Astrocyte (in vitro differentiated cells and primary cell): Measurements from ENCODE around the gene KRTAP9-2. TPM values are rescaled to one million over a fixed set of nuclear protein-coding genes. Genes with fewer than 3 reads are reported as not detected.
"Not testable (repeated sequence)": the region's sequence is repeated elsewhere in the genome, so short reads cannot be mapped to it uniquely, and the experiment has no call there.

Source experiments
- DNase-seq: peaks from one replicate; pipeline ENCODE4 v3.0.0-alpha.2; 2010; ENCODE audit warnings: low read depth
- FAIRE-seq: peaks from 2 replicates; lab custom pipeline; 2011; peaks lifted over from hg19 to GRCh38; lab: Jason Lieb, UNC
- H2AFZ ChIP-seq: 2 replicates; pipeline ENCODE4 v1.6.0; 2012; ENCODE audit warnings: low read depth, low read length, inconsistent platforms
- H3K27ac ChIP-seq: 2 replicates; pipeline ENCODE4 v1.5.1; 2011; ENCODE audit warnings: low read depth, low read length, inconsistent platforms
- H3K27me3 ChIP-seq: 2 replicates; pipeline ENCODE4 v1.6.0; 2011; ENCODE audit warnings: low read length, inconsistent platforms; ENCODE audit not compliant: insufficient read depth
- H3K36me3 ChIP-seq: 2 replicates; pipeline ENCODE4 v1.5.1; 2011; ENCODE audit warnings: low read length, inconsistent platforms; ENCODE audit not compliant: insufficient read depth
- H3K4me1 ChIP-seq: 2 replicates; pipeline ENCODE4 v1.5.1; 2011; ENCODE audit warnings: low read length, inconsistent platforms; ENCODE audit not compliant: insufficient read depth
- H3K4me2 ChIP-seq: 2 replicates; pipeline ENCODE4 v1.6.0; 2012; ENCODE audit warnings: low read length, inconsistent platforms
- H3K4me3 ChIP-seq: 2 replicates; pipeline ENCODE4 v1.5.1; 2011; ENCODE audit warnings: low read depth, mild to moderate bottlenecking, low read length, inconsistent platforms; ENCODE audit not compliant: insufficient read depth
- H3K79me2 ChIP-seq: 2 replicates; pipeline ENCODE4 v1.6.0; 2012; ENCODE audit warnings: mild to moderate bottlenecking, low read length, inconsistent platforms; ENCODE audit not compliant: insufficient read depth
- H3K9ac ChIP-seq: 2 replicates; pipeline ENCODE4 v1.6.0; 2012; ENCODE audit warnings: mild to moderate bottlenecking, low read length, inconsistent platforms
- H3K9me3 ChIP-seq: 2 replicates; pipeline ENCODE4 v1.5.1; 2012; ENCODE audit warnings: low read depth, mild to moderate bottlenecking, low read length, inconsistent platforms; ENCODE audit not compliant: insufficient read depth
- H4K20me1 ChIP-seq: 2 replicates; pipeline ENCODE4 v1.6.0; 2012; ENCODE audit warnings: low read length, inconsistent platforms; ENCODE audit not compliant: insufficient read depth
- H3K27ac Mint-ChIP-seq: one replicate; pipeline ENCODE4 v1.8.0; 2021; ENCODE audit warnings: mild to moderate bottlenecking, mixed read lengths; ENCODE audit not compliant: unreplicated experiment
- H3K27me3 Mint-ChIP-seq: one replicate; pipeline ENCODE4 v1.8.0; 2021; ENCODE audit warnings: low read depth, mixed read lengths; ENCODE audit not compliant: unreplicated experiment
- H3K36me3 Mint-ChIP-seq: one replicate; pipeline ENCODE4 v1.8.0; 2021; ENCODE audit warnings: low read depth, mixed read lengths; ENCODE audit not compliant: unreplicated experiment
- H3K4me1 Mint-ChIP-seq: one replicate; pipeline ENCODE4 v1.8.0; 2021; ENCODE audit warnings: low read depth, mixed read lengths; ENCODE audit not compliant: unreplicated experiment
- H3K4me3 Mint-ChIP-seq: one replicate; pipeline ENCODE4 v1.8.0; 2021; ENCODE audit warnings: mild to moderate bottlenecking, moderate library complexity, mixed read lengths; ENCODE audit not compliant: unreplicated experiment
- H3K9me3 Mint-ChIP-seq: one replicate; pipeline ENCODE4 v1.8.0; 2021; ENCODE audit warnings: mild to moderate bottlenecking, mixed read lengths; ENCODE audit not compliant: unreplicated experiment
- EZH2 ChIP-seq: IDR thresholded peaks from 2 replicates; pipeline ENCODE4 v1.6.1; 2012; ENCODE audit warnings: mild to moderate bottlenecking, low read length, inconsistent platforms; ENCODE audit not compliant: insufficient read depth
- total RNA-seq: library from RNA; stranded (reverse); gene quantifications from 2 replicates; pipeline ENCODE4 v1.2.1, GENCODE V29; 2021
- TF ChIP-seq, protein P1 (sequence below): IDR thresholded peaks from 2 replicates; pipeline ENCODE4 v1.5.1; 2011; ENCODE audit warnings: low read depth, mild to moderate bottlenecking, inconsistent platforms, low read length, moderate library complexity; ENCODE audit not compliant: insufficient read depth

Gene KRTAP9-2
- total RNA-seq, 1 donor from 2014 or later, result not detected

DNA sequence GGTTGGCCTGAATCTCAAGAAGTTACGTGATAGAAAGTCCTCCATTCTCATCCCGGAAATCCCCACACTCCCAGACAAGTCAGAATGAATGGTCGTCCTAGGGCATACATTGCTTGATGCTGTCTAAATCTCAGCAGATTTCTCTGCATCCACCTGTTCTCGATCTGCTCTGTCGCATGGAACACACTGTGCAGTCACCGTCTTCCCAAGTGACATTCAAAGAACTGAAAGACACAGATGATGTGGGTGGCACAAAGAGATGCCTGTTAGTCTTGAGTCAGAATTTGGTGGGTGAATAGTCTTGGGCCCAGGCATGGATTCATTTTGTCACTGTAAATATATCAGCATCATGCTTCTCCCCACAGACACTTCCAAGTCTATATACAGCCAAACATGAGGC is 5.3 kb downstream of the KRTAP9-2 start:
- Histone ChIP-seq H4K20me1 (no peaks in the 10 kb centered on the region), H3K9me3 (no peaks in the 10 kb centered on the region), H3K9ac (no peak overlapping the region), H3K36me3 (no peaks in the 10 kb centered on the region), H3K27ac (no peak overlapping the region), H3K4me3 (no peak overlapping the region), H3K79me2 (no peaks in the 10 kb centered on the region), H3K4me2 (no peak overlapping the region), H3K4me1 (no peaks in the 10 kb centered on the region), H2AFZ (no peak overlapping the region), H3K27me3 (peaks cover 8% of the 10 kb centered on the region)
- DNase-seq (no peak), FAIRE-seq (no peak)
- peaks cover 2% of the 10 kb centered on the region for H3K9me3 Mint-ChIP-seq
- no peaks in the 10 kb centered on the region for H3K4me1 Mint-ChIP-seq
- H3K27me3 Mint-ChIP-seq, result peaks cover 22% of the 10 kb centered on the region
- TF ChIP-seq EZH2, result no peak
- TF ChIP-seq, protein P1, sequence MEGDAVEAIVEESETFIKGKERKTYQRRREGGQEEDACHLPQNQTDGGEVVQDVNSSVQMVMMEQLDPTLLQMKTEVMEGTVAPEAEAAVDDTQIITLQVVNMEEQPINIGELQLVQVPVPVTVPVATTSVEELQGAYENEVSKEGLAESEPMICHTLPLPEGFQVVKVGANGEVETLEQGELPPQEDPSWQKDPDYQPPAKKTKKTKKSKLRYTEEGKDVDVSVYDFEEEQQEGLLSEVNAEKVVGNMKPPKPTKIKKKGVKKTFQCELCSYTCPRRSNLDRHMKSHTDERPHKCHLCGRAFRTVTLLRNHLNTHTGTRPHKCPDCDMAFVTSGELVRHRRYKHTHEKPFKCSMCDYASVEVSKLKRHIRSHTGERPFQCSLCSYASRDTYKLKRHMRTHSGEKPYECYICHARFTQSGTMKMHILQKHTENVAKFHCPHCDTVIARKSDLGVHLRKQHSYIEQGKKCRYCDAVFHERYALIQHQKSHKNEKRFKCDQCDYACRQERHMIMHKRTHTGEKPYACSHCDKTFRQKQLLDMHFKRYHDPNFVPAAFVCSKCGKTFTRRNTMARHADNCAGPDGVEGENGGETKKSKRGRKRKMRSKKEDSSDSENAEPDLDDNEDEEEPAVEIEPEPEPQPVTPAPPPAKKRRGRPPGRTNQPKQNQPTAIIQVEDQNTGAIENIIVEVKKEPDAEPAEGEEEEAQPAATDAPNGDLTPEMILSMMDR, result no peak
- no peaks in the 10 kb centered on the region for H3K36me3 Mint-ChIP-seq
- no peak overlapping the region for H3K4me3 Mint-ChIP-seq
- no peak overlapping the region for H3K27ac Mint-ChIP-seq

DNA sequence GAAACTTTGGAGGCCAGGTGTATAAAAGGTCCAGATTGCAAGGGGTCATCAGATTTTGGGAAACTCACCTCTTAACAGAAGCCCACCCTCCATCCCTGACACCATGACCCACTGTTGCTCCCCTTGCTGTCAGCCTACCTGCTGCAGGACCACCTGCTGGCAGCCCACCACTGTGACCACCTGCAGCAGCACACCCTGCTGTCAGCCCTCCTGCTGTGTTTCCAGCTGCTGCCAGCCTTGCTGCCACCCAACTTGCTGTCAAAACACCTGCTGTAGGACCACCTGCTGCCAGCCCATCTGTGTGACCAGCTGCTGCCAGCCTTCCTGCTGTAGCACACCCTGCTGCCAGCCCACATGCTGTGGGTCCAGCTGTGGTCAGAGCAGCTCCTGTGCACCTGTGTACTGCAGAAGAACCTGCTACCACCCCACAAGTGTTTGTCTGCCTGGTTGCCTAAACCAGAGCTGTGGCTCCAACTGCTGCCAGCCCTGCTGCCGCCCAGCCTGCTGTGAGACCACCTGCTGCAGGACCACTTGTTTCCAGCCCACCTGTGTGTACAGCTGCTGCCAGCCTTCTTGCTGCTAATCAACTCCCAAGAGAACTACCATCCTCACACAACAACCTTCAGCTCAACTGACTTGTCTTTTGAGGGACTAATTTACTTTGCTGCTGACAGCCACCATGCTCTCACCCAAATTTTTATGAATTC is 6.1 kb downstream of the KRTAP9-2 start, which contains the start of gene KRTAP9-3:
Gene KRTAP9-3, plus strand, starts transcription at position 51 of the 707 bp plus-strand sequence. Its CDS starts 53 bp downstream, at position 104.
- H3K9me3 ChIP-seq, H3K79me2 ChIP-seq, H3K9ac ChIP-seq, H3K9me3 Mint-ChIP-seq, H3K27ac Mint-ChIP-seq, H4K20me1 ChIP-seq, DNase-seq, H2AFZ ChIP-seq, H3K27me3 ChIP-seq, H3K4me2 ChIP-seq, H3K36me3 Mint-ChIP-seq, H3K4me1 ChIP-seq, H3K4me3 ChIP-seq, H3K36me3 ChIP-seq, H3K27ac ChIP-seq, FAIRE-seq, H3K4me3 Mint-ChIP-seq, H3K4me1 Mint-ChIP-seq: not testable (repeated sequence)
- H3K27me3 Mint-ChIP-seq, result peaks cover 27% of the 10 kb centered on the region

DNA sequence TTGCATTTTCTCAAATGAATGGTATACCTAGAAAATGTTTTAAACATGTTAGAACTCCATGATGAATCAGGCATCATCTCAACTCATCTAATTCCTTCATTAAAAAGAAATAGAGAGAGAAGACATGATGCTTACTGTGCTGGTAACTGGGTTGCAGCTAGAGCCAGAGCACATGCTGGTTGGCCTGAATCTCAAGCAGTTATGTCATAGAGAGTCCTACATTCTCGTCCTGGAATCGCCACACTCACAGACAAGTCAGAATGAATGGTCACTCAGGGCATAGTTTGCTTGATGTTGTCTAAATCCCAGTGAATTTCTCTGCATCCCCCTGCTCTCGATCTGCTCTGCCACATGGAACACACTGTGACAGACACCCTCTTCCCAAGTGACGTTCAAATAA is 10.7 kb downstream of the KRTAP9-2 start:
- H3K4me1 ChIP-seq, H3K9me3 Mint-ChIP-seq, H3K4me3 ChIP-seq, H3K9me3 ChIP-seq, DNase-seq, H3K27ac Mint-ChIP-seq, H3K4me2 ChIP-seq, H3K4me1 Mint-ChIP-seq, H3K36me3 ChIP-seq, H4K20me1 ChIP-seq, FAIRE-seq, H3K27ac ChIP-seq, H3K9ac ChIP-seq, H3K36me3 Mint-ChIP-seq, H3K27me3 ChIP-seq, H3K4me3 Mint-ChIP-seq, H2AFZ ChIP-seq, H3K79me2 ChIP-seq: not testable (repeated sequence)
- H3K27me3 Mint-ChIP-seq, result peaks cover 24% of the 10 kb centered on the region

DNA sequence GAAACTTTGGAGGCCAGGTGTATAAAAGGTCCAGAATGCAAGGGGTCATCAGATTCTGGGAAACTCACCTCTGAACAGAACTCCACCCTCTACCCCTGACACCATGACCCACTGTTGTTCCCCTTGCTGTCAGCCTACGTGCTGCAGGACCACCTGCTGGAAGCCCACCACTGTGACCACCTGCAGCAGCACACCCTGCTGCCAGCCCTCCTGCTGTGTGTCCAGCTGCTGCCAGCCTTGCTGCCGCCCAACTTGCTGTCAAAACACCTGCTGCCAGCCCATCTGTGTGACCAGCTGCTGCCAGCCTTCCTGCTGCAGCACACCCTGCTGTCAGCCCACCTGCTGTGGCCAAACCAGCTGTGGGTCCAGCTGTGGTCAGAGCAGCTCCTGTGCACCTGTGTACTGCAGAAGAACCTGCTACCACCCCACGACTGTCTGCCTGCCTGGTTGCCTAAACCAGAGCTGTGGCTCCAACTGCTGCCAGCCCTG is 11.5 kb downstream of the KRTAP9-2 start, which contains the start of gene KRTAP9-8:
Gene KRTAP9-8, plus strand, starts transcription at position 51 of the 489 bp plus-strand sequence. Its CDS starts 53 bp downstream, at position 104.
- not testable (repeated sequence) for H3K4me1 ChIP-seq, FAIRE-seq, H4K20me1 ChIP-seq, H3K9me3 Mint-ChIP-seq, H3K36me3 Mint-ChIP-seq, H3K4me3 Mint-ChIP-seq, H3K27me3 ChIP-seq, H3K36me3 ChIP-seq, H3K4me3 ChIP-seq, H3K4me1 Mint-ChIP-seq, H3K27ac Mint-ChIP-seq, H3K27ac ChIP-seq, DNase-seq, H3K9ac ChIP-seq, H3K9me3 ChIP-seq, H2AFZ ChIP-seq, H3K4me2 ChIP-seq, H3K79me2 ChIP-seq
- H3K27me3 Mint-ChIP-seq, result peaks cover 23% of the 10 kb centered on the region

DNA sequence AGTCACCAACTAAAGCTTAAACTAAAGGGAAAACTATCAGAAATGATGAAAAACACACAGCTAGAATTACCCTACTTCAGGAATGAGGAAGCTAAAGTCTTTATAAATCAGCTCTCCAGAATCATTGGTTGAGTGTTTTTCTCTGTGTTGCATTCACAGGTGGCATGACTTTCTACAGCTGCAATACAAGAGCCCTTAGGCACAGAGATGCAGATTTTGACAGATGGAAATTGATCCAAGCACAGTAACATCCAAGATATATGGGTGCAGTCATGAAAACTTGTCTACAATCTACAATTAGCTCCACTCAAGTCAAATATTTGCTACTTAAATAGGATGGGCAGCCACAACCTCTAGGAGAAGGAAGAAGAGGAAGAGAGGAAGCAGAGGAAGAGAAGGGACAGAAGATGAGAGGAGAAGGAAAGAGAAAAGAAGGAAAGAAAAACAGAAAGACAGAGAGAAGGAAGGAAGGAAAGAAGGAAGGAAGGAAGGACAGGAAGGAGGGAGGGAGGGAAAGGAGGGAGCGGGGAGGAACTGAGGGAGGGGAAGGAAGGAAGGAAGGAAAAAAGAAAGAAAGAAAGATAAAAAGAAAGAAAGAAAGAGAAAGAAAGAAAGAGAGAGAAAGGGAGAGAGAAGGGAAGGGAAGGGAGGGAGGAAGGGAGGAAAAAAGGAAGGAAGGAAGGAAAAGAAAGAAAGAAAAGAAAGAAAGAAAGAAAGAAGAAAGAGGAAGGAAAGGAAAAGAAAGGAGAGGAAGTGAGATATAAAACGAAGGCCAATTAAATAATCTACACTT is 20.7 kb downstream of the KRTAP9-2 start:
- DNase-seq, H4K20me1 ChIP-seq, H3K79me2 ChIP-seq, H3K9me3 ChIP-seq, H3K36me3 Mint-ChIP-seq, H3K9me3 Mint-ChIP-seq, H3K9ac ChIP-seq, H3K4me1 ChIP-seq, H2AFZ ChIP-seq, H3K36me3 ChIP-seq, H3K4me3 ChIP-seq, H3K27me3 ChIP-seq, FAIRE-seq, H3K4me1 Mint-ChIP-seq, H3K27ac Mint-ChIP-seq, H3K4me3 Mint-ChIP-seq, H3K27ac ChIP-seq, H3K4me2 ChIP-seq: not testable (repeated sequence)
- peaks cover 35% of the 10 kb centered on the region for H3K27me3 Mint-ChIP-seq
